ENCODE data around the gene LARP4B.

Gene LARP4B

GRCh38 chr10:958856-959255 lies 27.4 kb upstream of the LARP4B start:
- in situ Hi-C loops (cut with HindIII; ENCODE audit: low sequenced_read_pairs) = no loop called here

- in situ Hi-C loops (cut with HindIII; ENCODE audit: low sequenced_read_pairs) = no loop called here
Measured at GRCh38 chr10:958106-958505, 26.6 kb upstream of the LARP4B start.

- in situ Hi-C loops (cut with HindIII; ENCODE audit: low sequenced_read_pairs) = no loop called here
Measured at GRCh38 chr10:955820-956217, 24.3 kb upstream of the LARP4B start.

GRCh38 chr10:955127-955819 lies 23.8 kb upstream of the LARP4B start:
- in situ Hi-C loops (cut with HindIII; ENCODE audit: low sequenced_read_pairs) = no loop called here

GRCh38 chr10:954396-954795 lies 22.9 kb upstream of the LARP4B start:
- in situ Hi-C loops (cut with HindIII; ENCODE audit: low sequenced_read_pairs) = no loop called here

- in situ Hi-C loops (cut with HindIII; ENCODE audit: low sequenced_read_pairs) = no loop called here
Measured at GRCh38 chr10:953836-954235, 22.3 kb upstream of the LARP4B start.

GRCh38 chr10:949446-949845 lies 17.9 kb upstream of the LARP4B start:
- in situ Hi-C loops (cut with HindIII; ENCODE audit: low sequenced_read_pairs) = no loop called here

- in situ Hi-C loops (cut with HindIII; ENCODE audit: low sequenced_read_pairs) = no loop called here
Measured at GRCh38 chr10:948347-948746, 16.8 kb upstream of the LARP4B start.

GRCh38 chr10:947881-948280 lies 16.4 kb upstream of the LARP4B start:
- in situ Hi-C loops (cut with HindIII; ENCODE audit: low sequenced_read_pairs) = no loop called here

GRCh38 chr10:947051-947450 lies 15.5 kb upstream of the LARP4B start:
- in situ Hi-C loops (cut with HindIII; ENCODE audit: low sequenced_read_pairs) = no loop called here

GRCh38 chr10:945778-946177 lies 14.3 kb upstream of the LARP4B start:
- in situ Hi-C loops (cut with HindIII; ENCODE audit: low sequenced_read_pairs) = no loop called here

- in situ Hi-C loops (cut with HindIII; ENCODE audit: low sequenced_read_pairs) = no loop called here
Measured at GRCh38 chr10:944034-944831, 12.7 kb upstream of the LARP4B start.

- in situ Hi-C loops (cut with HindIII; ENCODE audit: low sequenced_read_pairs) = no loop called here
Measured at GRCh38 chr10:943334-944033, 12.0 kb upstream of the LARP4B start.

GRCh38 chr10:938941-939678 lies 7.6 kb upstream of the LARP4B start:
- in situ Hi-C loops (cut with HindIII; ENCODE audit: low sequenced_read_pairs) = no loop called here

- in situ Hi-C loops (cut with HindIII; ENCODE audit: low sequenced_read_pairs) = loop anchor here (5.0 kb wide), 1 partner anchor 52 kb away; the partner anchor contains the start of gene GTPBP4
Measured at GRCh38 chr10:934746-935406, 3.4 kb upstream of the LARP4B start.

- in situ Hi-C loops (cut with HindIII; ENCODE audit: low sequenced_read_pairs) = loop anchor here (5.0 kb wide), 1 partner anchor 53 kb away; the partner anchor contains the start of gene GTPBP4
Measured at GRCh38 chr10:934165-934564, 2.7 kb upstream of the LARP4B start.

- in situ Hi-C loops (cut with HindIII; ENCODE audit: low sequenced_read_pairs) = loop anchor here (5.0 kb wide), 1 partner anchor 55 kb away; the partner anchor contains the start of gene GTPBP4
Measured at GRCh38 chr10:932589-932988, 1.1 kb upstream of the LARP4B start.

- in situ Hi-C loops (cut with HindIII; ENCODE audit: low sequenced_read_pairs) = loop anchor here (5.0 kb wide), 1 partner anchor 57 kb away; the partner anchor contains the start of gene GTPBP4
Measured at GRCh38 chr10:930625-931325, 730 bp downstream of the LARP4B start.

- in situ Hi-C loops (cut with HindIII; ENCODE audit: low sequenced_read_pairs) = loop anchor here (5.0 kb wide), 1 partner anchor 57 kb away; the partner anchor contains the start of gene GTPBP4
Measured at GRCh38 chr10:929960-930624, 1.4 kb downstream of the LARP4B start.

All from endothelial cell of hepatic sinusoid (primary cell).